ENCODE measurements around the gene TEAD3.

GRCh38 chr6:35494161-35494563, 2.7 kb downstream of the TEAD3 start:
- no peak for TF ChIP-seq CTCF (IDR thresholded peaks at IDR 0.05)
- TF ChIP-seq POLR2A (IDR thresholded peaks at IDR 0.05), result no peak
